NOMO-1 (cell line): ENCODE results near the gene SRSF4.
"Not testable (repeated sequence)": the region's sequence is repeated elsewhere in the genome, so short reads cannot be mapped to it uniquely, and the experiment has no call there.

Experiments
- DNase-seq, 2 experiments: peaks; one replicate each; lab custom pipeline; 2025; ENCODE audit not compliant: unreplicated experiment in 2 of 2; lab: John Stamatoyannopoulos, UW

Gene SRSF4

GRCh38 chr1:29181413-29182225, at the start of gene SRSF4:
Gene SRSF4, minus strand, starts transcription at chr1:29181900. Its CDS starts 148 bp downstream, at chr1:29181752.
- DNase-seq, result peak; percentile 97 to 98

DNA sequence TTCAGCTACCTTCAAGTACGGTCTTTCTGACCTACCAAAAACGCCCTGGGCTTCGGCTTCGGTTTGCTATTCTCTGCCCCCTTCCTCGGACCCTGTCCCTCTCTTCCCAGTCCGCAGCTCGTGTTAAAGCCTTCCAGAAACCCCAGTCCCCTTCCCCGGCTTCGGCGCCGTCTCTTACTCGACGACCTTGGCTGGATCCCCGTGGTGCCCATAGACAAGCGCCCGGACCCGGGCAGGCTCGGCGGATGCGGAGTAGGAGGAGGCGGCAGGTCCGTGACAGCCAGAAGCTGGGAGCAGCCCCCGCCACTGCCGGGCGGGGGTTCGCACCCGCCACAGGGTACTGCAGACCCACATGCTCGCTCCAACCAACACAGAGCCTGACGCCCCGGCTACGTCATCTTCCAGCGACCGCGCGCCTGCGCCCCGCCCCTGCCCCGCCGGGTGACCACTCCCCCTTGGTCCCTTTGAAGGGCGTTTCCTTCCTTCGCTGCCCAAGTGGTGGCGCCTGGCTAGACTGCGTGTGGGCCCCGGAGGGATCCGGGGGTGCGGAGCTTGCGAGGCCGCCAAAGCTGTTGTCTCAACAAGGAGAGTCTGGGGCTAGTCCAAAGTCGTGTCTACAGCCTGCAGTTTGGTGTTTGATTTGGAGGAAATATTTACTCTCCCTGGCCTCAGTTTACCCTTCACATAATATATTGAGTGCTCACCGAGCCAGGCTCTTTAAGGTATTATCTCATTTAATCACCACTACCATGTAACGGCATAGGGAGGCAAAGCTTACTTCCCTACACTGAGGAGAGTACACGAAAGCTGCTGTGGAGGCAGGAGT, 49.1 kb upstream of the SRSF4 start, which contains the start of gene MECR:
Gene MECR, minus strand, starts transcription at position 382 of the 826 bp plus-strand sequence. Its CDS starts 28 bp downstream, at position 354.
- peak; percentile 86 to 95 for DNase-seq

DNA sequence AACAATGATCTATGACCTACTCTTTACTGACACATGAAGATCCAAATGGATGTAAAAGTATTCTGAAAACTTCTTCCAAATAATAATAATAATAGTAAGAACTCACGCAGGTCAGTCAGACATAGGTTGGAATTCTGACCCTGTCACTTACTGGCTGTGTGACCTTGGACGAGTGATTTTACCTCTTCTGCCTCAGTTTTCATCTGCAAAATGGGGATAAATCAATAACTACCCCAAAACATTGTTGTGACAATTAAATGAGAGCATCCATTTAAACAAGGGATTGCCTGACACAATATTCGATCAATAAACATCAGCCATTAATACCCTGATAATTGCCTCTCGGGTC, 48.5 kb upstream of the SRSF4 start:
- DNase-seq, result no peak

DNA sequence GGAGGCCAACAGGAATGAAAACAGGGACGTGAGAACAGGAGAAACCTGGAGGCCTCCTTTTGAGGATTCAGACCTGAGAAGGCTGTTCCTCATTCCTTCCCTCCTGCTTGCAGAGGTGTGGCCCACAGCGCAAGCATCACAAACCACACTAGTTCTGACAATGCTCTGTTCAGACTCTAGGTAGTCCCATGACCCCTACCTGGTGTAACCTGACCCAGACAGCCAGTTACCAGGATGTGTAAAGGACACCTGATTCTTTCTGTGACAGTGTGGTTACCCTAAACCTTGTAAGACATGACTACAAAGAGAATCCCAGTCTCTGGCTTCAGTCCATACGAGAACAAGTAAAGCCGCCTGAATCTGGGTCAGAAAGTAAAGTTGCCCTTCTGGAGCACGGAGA, 45.8 kb upstream of the SRSF4 start:
- DNase-seq, result no peak

GRCh38 chr1:29225361-29225760, 43.7 kb upstream of the SRSF4 start:
- DNase-seq, result no peak

- no peak for DNase-seq
These were observed 42.7 kb upstream of the SRSF4 start for GRCh38 chr1:29224356-29224837.

GRCh38 chr1:29223521-29223920, 41.8 kb upstream of the SRSF4 start:
- DNase-seq, result no peak

GRCh38 chr1:29222686-29223085, 41.0 kb upstream of the SRSF4 start:
- no peak for DNase-seq

GRCh38 chr1:29222260-29222659, 40.6 kb upstream of the SRSF4 start:
- not testable (repeated sequence) for DNase-seq

DNA sequence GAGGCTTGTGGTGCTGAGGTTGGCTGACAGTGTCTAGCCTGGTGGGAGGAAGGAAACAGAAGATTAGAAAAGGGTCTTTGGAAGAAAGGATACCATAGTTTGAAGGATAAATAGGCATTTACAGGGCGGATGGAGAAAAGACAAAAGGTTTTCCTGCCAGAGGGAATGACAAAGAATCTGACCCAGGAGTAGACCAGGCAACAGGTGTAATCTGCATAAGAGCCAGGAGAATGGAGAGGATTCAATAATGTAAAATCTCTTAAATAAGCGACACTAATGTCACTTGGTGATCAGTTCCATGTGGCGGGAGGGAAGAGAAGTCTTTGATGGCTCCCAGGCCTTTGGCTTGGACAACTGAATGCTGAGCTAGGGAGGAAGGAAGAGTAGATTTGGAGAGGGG, 39.6 kb upstream of the SRSF4 start:
- DNase-seq, result no peak

DNA sequence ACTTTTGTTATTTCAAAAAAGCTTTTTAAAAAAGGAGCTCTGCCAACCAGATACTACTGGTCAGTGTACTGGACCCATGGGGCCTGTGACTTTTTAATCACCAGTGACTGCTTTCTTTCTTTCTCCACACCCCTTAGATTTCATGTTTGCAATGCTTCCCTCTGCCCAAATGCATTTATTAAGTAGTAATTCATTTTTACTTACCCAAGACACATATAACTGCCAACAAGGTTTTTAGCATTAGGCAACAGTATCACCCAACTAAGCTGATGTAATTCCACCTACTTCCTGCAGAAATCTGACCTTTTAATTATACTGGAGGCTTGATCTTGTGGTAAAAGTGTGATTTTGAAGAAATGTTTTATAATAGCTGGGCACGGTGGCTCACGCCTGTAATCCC, 36.5 kb upstream of the SRSF4 start:
- peak; percentile 47 to 60 for DNase-seq

DNA sequence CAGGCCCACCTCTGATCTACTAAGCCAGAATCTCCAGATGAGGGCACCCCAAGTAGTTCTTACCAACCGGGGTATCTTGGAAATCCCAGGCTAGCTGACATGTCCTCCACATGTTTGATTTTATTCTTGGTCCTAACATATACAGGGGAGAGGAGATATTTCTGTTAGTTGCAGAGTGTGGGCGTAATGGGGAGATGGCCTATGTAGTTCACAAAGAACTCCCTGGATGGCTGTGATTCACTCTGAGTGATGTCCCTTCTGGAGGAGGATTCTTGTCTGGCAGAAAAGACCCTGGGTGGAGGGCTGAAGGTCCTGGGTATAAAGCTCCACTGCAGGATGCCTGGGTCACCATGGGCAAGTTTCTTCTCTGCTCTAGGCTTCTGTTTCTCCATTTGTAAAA, 35.9 kb upstream of the SRSF4 start:
- DNase-seq, result no peak

GRCh38 chr1:29213055-29213454, 31.4 kb upstream of the SRSF4 start:
- no peak for DNase-seq

DNA sequence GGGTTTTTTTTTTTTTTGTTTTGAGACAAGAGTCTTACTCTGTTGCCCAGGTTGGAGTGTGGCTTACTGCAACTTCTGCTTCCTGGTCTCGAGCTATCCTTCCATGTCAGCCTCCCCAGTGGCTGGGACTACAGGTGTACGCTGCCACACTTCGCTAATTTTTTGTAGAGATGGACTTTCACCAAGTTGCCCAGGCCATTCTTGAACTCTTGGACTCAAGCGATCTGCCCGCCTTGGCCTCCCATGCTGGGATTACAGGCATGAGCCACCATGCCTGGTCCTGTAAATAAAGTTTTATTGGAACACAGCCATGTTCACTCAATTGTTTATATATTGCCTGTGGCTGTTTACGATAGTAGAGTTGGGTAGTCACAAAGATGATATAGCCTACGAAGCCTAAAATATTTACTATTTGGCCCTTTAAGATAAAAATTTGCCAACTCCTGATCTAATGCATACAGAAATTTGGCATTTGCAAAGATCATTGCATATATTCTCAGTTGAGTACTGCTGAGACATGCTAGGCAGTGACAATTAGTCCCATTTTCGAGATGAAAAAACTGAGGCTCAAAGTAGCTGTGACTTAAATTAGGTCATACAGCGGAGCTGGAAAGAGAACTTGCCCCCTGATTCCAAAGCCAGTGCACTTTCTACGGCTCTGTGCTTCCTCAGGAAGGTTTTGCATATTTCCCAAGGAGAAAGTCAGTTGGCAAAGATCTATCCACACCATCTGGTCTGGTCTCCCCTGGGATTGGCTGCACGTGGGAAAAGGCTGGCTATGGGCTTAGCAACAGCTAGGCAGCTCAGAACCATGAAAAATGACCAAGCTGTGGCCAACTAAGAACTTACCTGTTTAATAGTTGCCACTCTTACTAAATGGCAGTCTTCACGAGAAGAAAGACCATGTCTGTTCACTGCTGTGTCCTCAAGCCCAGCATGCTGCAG, 29.7 kb upstream of the SRSF4 start:
- no peak for DNase-seq

GRCh38 chr1:29210278-29211085, 28.8 kb upstream of the SRSF4 start:
- no peak for DNase-seq

DNA sequence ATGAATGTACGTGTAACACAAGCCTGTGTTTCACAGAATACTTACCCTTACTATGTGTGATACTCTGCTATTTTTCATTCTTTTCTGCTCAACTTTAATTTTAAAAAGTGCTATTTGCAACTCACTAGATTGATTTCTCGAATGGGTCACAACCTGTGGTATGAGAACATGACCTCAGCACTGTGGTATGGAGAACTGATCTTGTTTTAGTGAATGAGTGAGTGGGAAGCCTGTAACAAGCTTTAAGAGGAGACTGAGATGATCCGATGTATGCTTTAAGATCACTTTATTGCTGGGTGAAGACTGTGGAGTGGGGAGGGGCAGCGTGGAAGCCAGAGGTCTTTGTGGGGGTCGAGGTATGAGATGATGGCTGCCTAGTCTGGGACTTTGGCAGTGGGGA, 27.5 kb upstream of the SRSF4 start:
- DNase-seq, result no peak

- DNase-seq, result no peak
These were observed 26.7 kb upstream of the SRSF4 start for GRCh38 chr1:29208442-29208841.

DNA sequence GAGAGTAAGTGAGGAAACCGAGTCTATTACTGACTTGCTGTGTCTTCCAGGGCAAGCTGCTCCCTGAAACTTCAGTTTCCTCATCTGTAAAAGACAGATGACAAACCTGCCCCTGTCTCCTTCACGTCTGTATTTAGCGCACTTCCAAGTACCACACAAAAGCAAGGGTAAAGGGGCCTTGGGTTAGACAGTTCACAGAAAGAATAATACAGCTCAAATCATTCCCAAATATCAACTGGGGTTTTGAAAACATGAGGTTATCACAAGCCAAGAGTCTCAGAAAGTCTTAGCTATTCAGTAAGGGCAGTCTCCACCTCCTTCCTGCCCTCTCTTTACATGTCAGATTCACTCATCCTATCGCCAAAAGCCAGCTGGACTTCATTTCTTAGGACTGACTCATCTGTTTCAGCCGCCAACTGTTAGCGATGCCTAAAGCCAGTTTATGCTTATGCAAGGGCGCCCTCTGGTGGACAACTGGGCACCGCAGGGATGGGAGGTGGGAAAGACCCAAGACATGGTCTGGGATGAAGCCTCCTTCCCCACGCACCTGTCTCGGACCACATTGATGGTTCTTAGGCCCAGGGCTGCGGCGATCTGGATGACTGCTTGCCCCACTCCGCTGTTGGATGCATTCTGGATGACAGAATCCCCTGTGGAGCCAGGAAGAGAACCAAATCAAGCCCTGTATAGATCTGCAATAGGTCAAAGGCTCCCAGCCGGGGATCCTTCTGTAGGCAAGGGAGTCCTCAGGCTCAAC, 21.1 kb upstream of the SRSF4 start:
- DNase-seq, result peak; percentile 75 to 89

DNA sequence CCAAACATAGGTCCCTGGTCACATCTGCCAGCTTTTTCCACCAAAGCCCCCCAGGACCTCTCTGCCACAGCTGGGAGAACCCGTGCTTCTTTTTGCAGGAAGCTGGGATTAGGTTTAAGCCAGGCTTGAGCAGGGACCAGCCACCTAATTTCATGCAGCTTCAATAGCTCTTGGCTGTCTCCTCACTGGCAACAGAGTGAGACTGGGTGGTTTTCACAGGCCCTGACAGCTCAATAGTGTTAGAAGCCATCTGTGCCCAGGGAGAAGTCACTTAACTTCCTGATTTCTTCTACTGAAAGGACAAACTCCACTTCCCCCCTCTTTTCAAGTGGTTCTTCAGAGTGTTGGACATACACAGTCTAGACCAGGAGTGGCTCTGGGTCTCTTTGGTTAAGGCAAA, 20.4 kb upstream of the SRSF4 start:
- DNase-seq, result peak; percentile 29 to 71
